ENCODE data around the gene NDFIP2. TPM values are rescaled to one million over a fixed set of nuclear protein-coding genes. Genes with fewer than 3 reads are reported as not detected.

NDFIP2 gene
- total and polyA plus RNA-seq, 2 donors (not counting 1 experiment from before 2014, with no cell fraction given), result 0.12 to 1.0 TPM

GRCh38 chr13:79581870-79582315 lies 100.9 kb downstream of the NDFIP2 start:
- 96% methylated on average over 4 of the region's 4 CpGs for WGBS (ENCODE audit: insufficient coverage)
- Mint-ChIP-seq H3K27ac (no peak overlapping the region), H3K4me1 (no peaks in the 10 kb centered on the region), H3K9me3 (ENCODE audit: insufficient read depth) (peaks cover 4% of the 10 kb centered on the region), H3K4me3 (no peak overlapping the region), H3K27me3 (no peaks in the 10 kb centered on the region)
- H3K36me3 ChIP-seq (replicated peaks in 1 of 2; ENCODE audit: control extremely low read depth in 1 of 2, control insufficient read depth in 1 of 2, extremely low read depth in 1 of 2, insufficient read depth in 2 of 2, low read length in 1 of 2), result no peaks in the 10 kb centered on the region
- no peak overlapping the region for H3K4me3 ChIP-seq (ENCODE audit: control extremely low read depth in 1 of 5, extremely low read depth in 1 of 5, insufficient read depth in 1 of 5, low read depth in 2 of 5, low read length in 4 of 5)
- no peak for DNase-seq
- TF ChIP-seq EZH2 (IDR thresholded peaks at IDR 0.05; ENCODE audit: borderline replicate concordance, insufficient read depth, low read depth, low read length, poor library complexity, severe bottlenecking), result no peak
- TF ChIP-seq CTCF (IDR thresholded peaks at IDR 0.05), result no peak
- H3K9me3 ChIP-seq (ENCODE audit: control extremely low read depth in 1 of 3, control insufficient read depth in 2 of 3, insufficient read depth in 1 of 3, low read length in 2 of 3), result peaks cover 0 to 9% (median 5%) of the 10 kb centered on the region in 3 donors
- intact Hi-C loops (cut with micrococcal nuclease), result no loop called here
- H2AFZ ChIP-seq (ENCODE audit: insufficient read depth, low read depth, low read length, poor library complexity, severe bottlenecking), result no peak overlapping the region
- H3K4me2 ChIP-seq (replicated peaks; ENCODE audit: low read depth, low read length, poor library complexity, severe bottlenecking), result no peak overlapping the region
- H3K4me1 ChIP-seq (ENCODE audit: control insufficient read depth in 2 of 2, insufficient read depth in 2 of 2, low read length in 2 of 2), result no peaks in the 10 kb centered on the region
- H3K27me3 ChIP-seq (replicated peaks in 1 of 4; ENCODE audit: control extremely low read depth in 1 of 4, control insufficient read depth in 3 of 4, insufficient read depth in 4 of 4, low read length in 3 of 4), result no peaks in the 10 kb centered on the region
- H3K9ac ChIP-seq (ENCODE audit: low read length), result no peak overlapping the region
- no peak for ATAC-seq (ENCODE audit: low read depth)
- ChIA-PET CTCF (no interaction called here), POLR2A (no interaction called here)
- H3K27ac ChIP-seq (ENCODE audit: low read length in 2 of 2), result no peak overlapping the region
- no peaks in the 10 kb centered on the region for H4K20me1 ChIP-seq (ENCODE audit: control insufficient read depth, insufficient read depth, low read length, poor library complexity, severe bottlenecking)
- H3K79me2 ChIP-seq (ENCODE audit: control insufficient read depth, insufficient read depth, low read length), result no peaks in the 10 kb centered on the region

GRCh38 chr13:79582896-79583295 lies 101.9 kb downstream of the NDFIP2 start:
- no peak overlapping the region for H3K4me3 ChIP-seq (ENCODE audit: control extremely low read depth in 1 of 5, extremely low read depth in 1 of 5, insufficient read depth in 1 of 5, low read depth in 2 of 5, low read length in 4 of 5)
- TF ChIP-seq EZH2 (IDR thresholded peaks at IDR 0.05; ENCODE audit: borderline replicate concordance, insufficient read depth, low read depth, low read length, poor library complexity, severe bottlenecking) (no peak), CTCF (IDR thresholded peaks at IDR 0.05) (no peak)
- Mint-ChIP-seq H3K27me3 (no peaks in the 10 kb centered on the region), H3K27ac (no peak overlapping the region), H3K9me3 (ENCODE audit: insufficient read depth) (peaks cover 4% of the 10 kb centered on the region), H3K4me1 (no peaks in the 10 kb centered on the region), H3K4me3 (no peak overlapping the region)
- H3K9ac ChIP-seq (ENCODE audit: low read length), result no peak overlapping the region
- H3K27ac ChIP-seq (ENCODE audit: low read length in 2 of 2), result no peak overlapping the region
- no peaks in the 10 kb centered on the region for H4K20me1 ChIP-seq (ENCODE audit: control insufficient read depth, insufficient read depth, low read length, poor library complexity, severe bottlenecking)
- no peaks in the 10 kb centered on the region for H3K4me1 ChIP-seq (ENCODE audit: control insufficient read depth in 2 of 2, insufficient read depth in 2 of 2, low read length in 2 of 2)
- POLR2A ChIA-PET, result no interaction called here
- DNase-seq (no peak), ATAC-seq (ENCODE audit: low read depth) (no peak)
- H3K9me3 ChIP-seq (ENCODE audit: control extremely low read depth in 1 of 3, control insufficient read depth in 2 of 3, insufficient read depth in 1 of 3, low read length in 2 of 3), result peaks cover 0 to 9% (median 5%) of the 10 kb centered on the region in 3 donors
- intact Hi-C loops (cut with micrococcal nuclease), result no loop called here
- WGBS (ENCODE audit: insufficient coverage), result no CpG with 5 or more reads among the region's 1 CpG
- H3K27me3 ChIP-seq (replicated peaks in 1 of 4; ENCODE audit: control extremely low read depth in 1 of 4, control insufficient read depth in 3 of 4, insufficient read depth in 4 of 4, low read length in 3 of 4), result no peaks in the 10 kb centered on the region
- no peak overlapping the region for H2AFZ ChIP-seq (ENCODE audit: insufficient read depth, low read depth, low read length, poor library complexity, severe bottlenecking)
- no peaks in the 10 kb centered on the region for H3K79me2 ChIP-seq (ENCODE audit: control insufficient read depth, insufficient read depth, low read length)
- no peak overlapping the region for H3K4me2 ChIP-seq (replicated peaks; ENCODE audit: low read depth, low read length, poor library complexity, severe bottlenecking)
- H3K36me3 ChIP-seq (replicated peaks in 1 of 2; ENCODE audit: control extremely low read depth in 1 of 2, control insufficient read depth in 1 of 2, extremely low read depth in 1 of 2, insufficient read depth in 2 of 2, low read length in 1 of 2), result no peaks in the 10 kb centered on the region
- CTCF ChIA-PET, result no interaction called here
